ENCODE results near the gene PYCARD. TPM values are rescaled to one million over a fixed set of nuclear protein-coding genes. Genes with fewer than 3 reads are reported as not detected.
"Not testable (repeated sequence)": the region's sequence is repeated elsewhere in the genome, so short reads cannot be mapped to it uniquely, and the experiment has no call there.

Gene PYCARD
- total and polyA plus RNA-seq, 8 donors: 13.2 to 59.8 (median 18.6) TPM

- intact Hi-C loops (cut with DNase I): no loop called here
- no peak overlapping the region for H3K4me3 ChIP-seq
- no peak for ATAC-seq
- no peaks in the 10 kb centered on the region for H3K36me3 ChIP-seq
- no peak for DNase-seq
- H3K4me1 ChIP-seq: peaks cover 0 to 18% of the 10 kb centered on the region in 2 donors
- no peak overlapping the region for H3K27ac ChIP-seq
- H3K27me3 ChIP-seq: no peaks in the 10 kb centered on the region
- TF ChIP-seq CTCF (IDR thresholded peaks at IDR 0.05): no peak
- H3K9me3 ChIP-seq: no peaks in the 10 kb centered on the region
Measured at GRCh38 chr16:31206776-31207175, 4.2 kb upstream of the PYCARD start.

GRCh38 chr16:31204871-31205666, 2.5 kb upstream of the PYCARD start:
- no peaks in the 10 kb centered on the region for H3K27me3 ChIP-seq
- no peak for DNase-seq
- no peak for TF ChIP-seq CTCF (IDR thresholded peaks at IDR 0.05)
- no peaks in the 10 kb centered on the region for H3K9me3 ChIP-seq
- intact Hi-C loops (cut with DNase I): no loop called here
- H3K36me3 ChIP-seq: no peaks in the 10 kb centered on the region
- H3K27ac ChIP-seq: no peak overlapping the region
- no peak for ATAC-seq
- H3K4me1 ChIP-seq: peaks cover 7 to 35% of the 10 kb centered on the region in 2 donors
- H3K4me3 ChIP-seq: no peak overlapping the region

- peaks cover 0 to 22% of the 10 kb centered on the region in 2 donors for H3K36me3 ChIP-seq
- peak in 2 of 4 donors; percentile 50 to 89 for DNase-seq
- H3K27ac ChIP-seq: peak overlapping the region; percentile 51 to 92
- no peaks in the 10 kb centered on the region for H3K9me3 ChIP-seq
- intact Hi-C loops (cut with DNase I): no loop called here
- peak overlapping the region; percentile 74 to 95 for H3K4me3 ChIP-seq
- H3K4me1 ChIP-seq: peaks cover 7 to 43% of the 10 kb centered on the region in 2 donors
- TF ChIP-seq CTCF (IDR thresholded peaks at IDR 0.05): no peak
- peak; percentile 78 for ATAC-seq
- no peaks in the 10 kb centered on the region for H3K27me3 ChIP-seq
Measured at GRCh38 chr16:31201582-31202413, 762 bp downstream of the PYCARD start.

- intact Hi-C loops (cut with DNase I): no loop called here
- no peak for ATAC-seq
- no peaks in the 10 kb centered on the region for H3K9me3 ChIP-seq
- H3K27me3 ChIP-seq: no peaks in the 10 kb centered on the region
- DNase-seq: no peak
- peaks cover 7 to 51% of the 10 kb centered on the region in 2 donors for H3K4me1 ChIP-seq
- H3K27ac ChIP-seq: peak overlapping the region in 1 of 2 donors; percentile 92
- TF ChIP-seq CTCF (IDR thresholded peaks at IDR 0.05): no peak
- H3K4me3 ChIP-seq: peak overlapping the region; percentile 74 to 95
- H3K36me3 ChIP-seq: peaks cover 0 to 30% of the 10 kb centered on the region in 2 donors
Measured at GRCh38 chr16:31200821-31201568, 1.6 kb downstream of the PYCARD start.

GRCh38 chr16:31200111-31200510, 2.4 kb downstream of the PYCARD start:
- peak overlapping the region in 1 of 2 donors; percentile 92 for H3K27ac ChIP-seq
- H3K9me3 ChIP-seq; DNase-seq; ATAC-seq; intact Hi-C loops (cut with DNase I); H3K27me3 ChIP-seq; H3K4me3 ChIP-seq: not testable (repeated sequence)
- H3K4me1 ChIP-seq: peaks cover 7 to 55% of the 10 kb centered on the region in 2 donors
- H3K36me3 ChIP-seq: peaks cover 0 to 38% of the 10 kb centered on the region in 2 donors

Measured in left lung (tissue), 10 donors.